Colonic mucosa (tissue), 4 donors: ENCODE results near the gene SPEN. TPM values are rescaled to one million over a fixed set of nuclear protein-coding genes. Genes with fewer than 3 reads are reported as not detected.
"Not testable (repeated sequence)": the region's sequence is repeated elsewhere in the genome, so short reads cannot be mapped to it uniquely, and the experiment has no call there.

ENCODE experiments used
- DNase-seq: peaks from one replicate; pipeline ENCODE4 v3.0.0-alpha.2; 2020
- H3K27ac ChIP-seq: fragments of 200-600 bp; one replicate; pipeline ENCODE4 v1.8.0; 2021
- H3K27me3 ChIP-seq: fragments of 200-600 bp; one replicate; pipeline ENCODE4 v1.8.0; 2021
- H3K36me3 ChIP-seq: fragments of 200-600 bp; one replicate; pipeline ENCODE4 v1.8.0; 2021
- H3K4me1 ChIP-seq: fragments of 200-600 bp; one replicate; pipeline ENCODE4 v1.8.0; 2021; ENCODE audit warnings: mild to moderate bottlenecking
- H3K4me3 ChIP-seq: fragments of 200-600 bp; one replicate; pipeline ENCODE4 v1.8.0; 2021
- H3K9ac ChIP-seq, 2 donors: one replicate each; pipeline ENCODE4 v1.7.0; 2013; ENCODE audit warnings: control low read depth in 2 of 2, low read depth in 2 of 2, low read length in 2 of 2
- H3K9me3 ChIP-seq: fragments of 200-600 bp; one replicate; pipeline ENCODE4 v1.8.0; 2021
- CTCF ChIP-seq: fragments of 200-600 bp; IDR thresholded peaks from one replicate; pipeline ENCODE4 v1.8.0; 2022; ENCODE audit warnings: antibody characterized with exemption, mild to moderate bottlenecking
- intact Hi-C: fragments of 100-400 bp; cut with DNase I; formaldehyde crosslinking; loops from one replicate; pipeline ENCODE4 v1.14.1; 2022
- total RNA-seq, 2 donors: library from RNA; stranded (reverse); fragmentation: NEBNext Ultra II Directional in 1 of 2; extraction: Animal tissue kit (Norgen Biotek cat#: 25700) in 1 of 2; gene quantifications; one replicate each; pipeline ENCODE4 v1.2.1, GENCODE V29; 2021
- donor health status: healthy.
- donor health status: DM: no; HTN: no; CAD: no.
- donor health status: DM: no; HTN: no; CAD: no.

Gene SPEN
- total RNA-seq, 2 donors from 2014 or later, result 40.9 to 42.5 TPM

DNA sequence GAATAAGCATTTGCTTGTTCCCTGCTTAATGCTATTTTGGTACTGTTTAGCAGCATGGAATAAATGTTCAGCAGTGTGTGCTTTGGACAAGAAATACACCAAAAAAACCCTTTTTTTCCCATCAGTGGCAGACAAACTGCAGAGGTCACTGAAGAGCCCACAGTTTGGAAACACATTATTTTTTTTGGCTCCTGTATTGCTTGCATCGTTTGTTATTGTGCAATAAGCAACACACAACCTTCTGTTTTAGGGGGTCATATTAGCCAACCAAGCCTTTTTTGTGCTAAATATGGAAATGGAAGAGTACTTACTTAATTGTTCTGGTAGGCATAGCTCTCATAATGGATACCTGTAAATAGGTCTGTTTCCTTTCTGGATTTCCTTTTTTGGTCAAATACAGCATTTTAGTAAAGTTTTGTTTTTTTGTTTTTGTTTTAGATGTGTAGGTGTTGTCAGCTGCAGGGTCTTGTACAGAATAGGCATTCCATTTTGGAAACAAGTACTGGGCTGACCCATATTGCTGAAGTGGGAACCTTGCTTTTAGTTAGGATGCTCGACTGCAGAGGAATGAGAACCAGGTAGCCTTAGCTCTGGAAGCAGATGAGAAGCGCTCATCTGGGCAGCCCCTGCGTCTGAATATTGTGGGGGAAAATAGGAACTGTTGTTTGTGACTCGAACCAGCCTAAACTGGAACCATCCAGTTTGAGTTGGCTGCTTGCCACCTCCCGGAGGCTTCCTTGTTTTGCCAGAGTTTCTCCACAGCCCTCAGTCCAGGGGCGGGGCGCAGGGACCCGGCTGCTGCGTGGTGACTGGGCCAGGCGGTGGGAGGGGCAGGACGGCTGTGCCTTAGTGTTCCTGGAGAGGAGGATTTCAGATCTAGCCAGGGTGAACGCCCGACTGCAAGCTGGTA is 38.4 kb downstream of the SPEN start:
- intact Hi-C loops, result loop anchor here (5.0 kb wide), 1 partner anchor 39 kb away; the partner anchor contains the start of gene SPEN
- TF ChIP-seq CTCF, result no peak

GRCh38 chr1:15886611-15887167 is 39.2 kb downstream of the SPEN start:
- Histone ChIP-seq H3K4me1 (peaks cover 9% of the 10 kb centered on the region), H3K27ac (peak overlapping the region; percentile 79), H3K27me3 (no peaks in the 10 kb centered on the region), H3K36me3 (no peaks in the 10 kb centered on the region), H3K4me3 (peak overlapping the region; percentile 28), H3K9me3 (no peaks in the 10 kb centered on the region), H3K9ac (peak overlapping the region in 1 of 2 donors; percentile 82)
- TF ChIP-seq CTCF, result no peak
- no peak for DNase-seq
- intact Hi-C loops, result loop anchor here (5.0 kb wide), 1 partner anchor 39 kb away; the partner anchor contains the start of gene SPEN

More for the DNA sequence above, 38.4 kb downstream of the SPEN start:
- peak overlapping the region; percentile 51 to 82 for H3K9ac ChIP-seq
- DNase-seq, result peak; percentile 99
- H3K9me3 ChIP-seq, result no peaks in the 10 kb centered on the region
- H3K27ac ChIP-seq, result peak overlapping the region; percentile 79
- no peaks in the 10 kb centered on the region for H3K36me3 ChIP-seq
- H3K4me1 ChIP-seq, result peaks cover 9% of the 10 kb centered on the region
- H3K4me3 ChIP-seq, result peak overlapping the region; percentile 28
- H3K27me3 ChIP-seq, result no peaks in the 10 kb centered on the region

DNA sequence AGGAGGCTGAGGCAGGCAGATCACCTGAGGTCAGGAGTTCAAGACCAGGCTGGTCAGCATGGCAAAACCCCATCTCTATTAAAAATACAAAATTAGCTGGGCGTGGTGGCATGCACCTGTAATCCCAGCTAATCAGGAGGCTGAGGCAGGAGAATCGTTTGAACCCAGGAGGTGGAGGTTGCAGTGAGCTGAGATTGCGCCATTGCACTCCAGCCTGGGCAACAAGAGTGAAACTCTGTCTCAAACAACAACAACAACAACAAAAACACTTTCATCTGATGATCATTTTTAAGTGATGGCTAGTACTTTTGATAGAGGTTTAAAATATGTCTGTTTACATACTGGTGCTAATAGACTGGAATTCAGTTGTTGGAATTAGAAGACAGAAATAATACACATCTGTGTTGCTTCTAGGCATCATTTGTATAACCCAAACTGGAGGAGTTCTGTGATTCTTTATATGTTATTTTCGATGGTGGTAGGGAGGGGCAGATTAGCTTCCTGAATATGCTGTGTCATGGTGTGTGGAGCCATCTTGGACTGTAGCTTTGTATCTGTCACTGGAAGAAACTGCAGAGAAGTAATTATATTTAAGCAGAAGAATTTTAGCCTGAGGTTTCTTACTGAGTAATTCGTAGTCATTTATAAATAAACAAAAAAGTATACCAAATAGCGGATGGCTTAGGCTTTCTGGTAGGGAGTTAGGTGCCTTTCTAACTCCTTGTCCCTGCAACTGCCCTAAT is 45.5 kb downstream of the SPEN start:
- H3K4me1 ChIP-seq, intact Hi-C loops, DNase-seq, H3K9me3 ChIP-seq, H3K4me3 ChIP-seq, H3K27me3 ChIP-seq, H3K36me3 ChIP-seq, H3K9ac ChIP-seq: not testable (repeated sequence)
- peak overlapping the region; percentile 8 for H3K27ac ChIP-seq

GRCh38 chr1:15895233-15895632 is 47.7 kb downstream of the SPEN start:
- Histone ChIP-seq H3K9ac (no peak overlapping the region), H3K4me1 (no peaks in the 10 kb centered on the region), H3K9me3 (no peaks in the 10 kb centered on the region), H3K4me3 (no peak overlapping the region), H3K36me3 (no peaks in the 10 kb centered on the region), H3K27me3 (no peaks in the 10 kb centered on the region), H3K27ac (no peak overlapping the region)
- no peak for TF ChIP-seq CTCF
- intact Hi-C loops, result no loop called here
- no peak for DNase-seq

DNA sequence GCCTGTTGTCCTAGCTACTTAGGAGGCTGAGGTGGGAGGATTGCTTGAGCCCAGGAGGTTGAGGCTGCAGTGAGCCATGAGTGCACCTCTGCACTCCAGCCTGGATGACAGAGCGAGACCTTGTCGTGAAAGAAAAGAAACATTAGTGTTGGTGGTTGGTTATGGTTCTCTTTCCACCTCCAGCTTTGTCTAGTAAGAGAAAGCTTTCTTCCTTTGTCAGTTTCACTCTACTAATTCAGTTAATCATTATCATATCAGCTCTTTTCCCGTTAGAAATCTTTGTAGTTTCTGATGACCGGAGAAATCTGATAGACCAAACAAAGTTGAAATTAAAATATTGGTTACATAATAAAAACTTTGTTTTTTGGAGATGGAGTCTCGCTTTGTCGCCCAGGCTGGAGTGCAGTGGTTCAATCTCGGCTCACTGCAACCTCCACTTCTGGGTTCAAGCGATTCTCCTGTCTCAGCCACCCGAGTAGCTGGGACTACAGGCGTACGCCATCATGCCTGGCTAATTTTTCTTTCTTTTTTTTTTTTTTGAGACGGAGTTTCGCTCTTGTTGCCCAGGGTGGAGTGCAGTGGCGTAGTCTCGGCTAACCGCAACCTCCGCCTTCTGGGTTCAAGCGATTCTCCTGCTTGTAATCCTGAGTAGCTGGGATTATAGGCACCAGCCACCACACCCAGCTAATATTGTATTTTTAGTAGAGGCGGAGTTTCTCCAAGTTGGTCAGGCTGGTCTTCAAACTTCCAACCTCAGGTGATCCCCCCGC is 49.5 kb downstream of the SPEN start:
- H3K9ac ChIP-seq, H3K27ac ChIP-seq, H3K27me3 ChIP-seq, H3K4me3 ChIP-seq, H3K36me3 ChIP-seq, H3K9me3 ChIP-seq, DNase-seq, intact Hi-C loops, H3K4me1 ChIP-seq: not testable (repeated sequence)

- H3K36me3 ChIP-seq, result no peaks in the 10 kb centered on the region
- no peak for DNase-seq
- H3K4me1 ChIP-seq, result no peaks in the 10 kb centered on the region
- no peak overlapping the region for H3K9ac ChIP-seq
- intact Hi-C loops, result no loop called here
- no peak for TF ChIP-seq CTCF
- no peaks in the 10 kb centered on the region for H3K9me3 ChIP-seq
- H3K27ac ChIP-seq, result no peak overlapping the region
- no peak overlapping the region for H3K4me3 ChIP-seq
- H3K27me3 ChIP-seq, result no peaks in the 10 kb centered on the region
Measured at GRCh38 chr1:15899266-15899665, 51.8 kb downstream of the SPEN start.
